ENCODE results near the gene CAND2.
"Not testable (repeated sequence)": the region's sequence is repeated elsewhere in the genome, so short reads cannot be mapped to it uniquely, and the experiment has no call there.

CAND2 gene

GRCh38 chr3:12769761-12770160 is 26.7 kb upstream of the CAND2 start:
- in situ Hi-C loops (cut with HindIII; ENCODE audit: low sequenced_read_pairs), result no loop called here

GRCh38 chr3:12771236-12771635 is 25.2 kb upstream of the CAND2 start:
- in situ Hi-C loops (cut with HindIII; ENCODE audit: low sequenced_read_pairs), result no loop called here

GRCh38 chr3:12772462-12772861 is 24.0 kb upstream of the CAND2 start:
- in situ Hi-C loops (cut with HindIII; ENCODE audit: low sequenced_read_pairs), result no loop called here

- in situ Hi-C loops (cut with HindIII; ENCODE audit: low sequenced_read_pairs), result no loop called here
These were observed 23.3 kb upstream of the CAND2 start for GRCh38 chr3:12773030-12773709.

- in situ Hi-C loops (cut with HindIII; ENCODE audit: low sequenced_read_pairs), result no loop called here
These were observed 22.8 kb upstream of the CAND2 start for GRCh38 chr3:12773710-12774086.

- in situ Hi-C loops (cut with HindIII; ENCODE audit: low sequenced_read_pairs), result no loop called here
These were observed 21.9 kb upstream of the CAND2 start for GRCh38 chr3:12774619-12775018.

- in situ Hi-C loops (cut with HindIII; ENCODE audit: low sequenced_read_pairs), result no loop called here
These were observed 21.3 kb upstream of the CAND2 start for GRCh38 chr3:12775226-12775625.

- in situ Hi-C loops (cut with HindIII; ENCODE audit: low sequenced_read_pairs), result not testable (repeated sequence)
These were observed 20.5 kb upstream of the CAND2 start for GRCh38 chr3:12775970-12776369.

GRCh38 chr3:12777171-12777570 is 19.3 kb upstream of the CAND2 start:
- in situ Hi-C loops (cut with HindIII; ENCODE audit: low sequenced_read_pairs), result no loop called here

- in situ Hi-C loops (cut with HindIII; ENCODE audit: low sequenced_read_pairs), result no loop called here
These were observed 15.7 kb upstream of the CAND2 start for GRCh38 chr3:12780751-12781150.

GRCh38 chr3:12782172-12782815 is 14.2 kb upstream of the CAND2 start:
- in situ Hi-C loops (cut with HindIII; ENCODE audit: low sequenced_read_pairs), result no loop called here

GRCh38 chr3:12785096-12785495 is 11.4 kb upstream of the CAND2 start:
- in situ Hi-C loops (cut with HindIII; ENCODE audit: low sequenced_read_pairs), result no loop called here

- in situ Hi-C loops (cut with HindIII; ENCODE audit: low sequenced_read_pairs), result not testable (repeated sequence)
These were observed 9.1 kb upstream of the CAND2 start for GRCh38 chr3:12787346-12787745.

- in situ Hi-C loops (cut with HindIII; ENCODE audit: low sequenced_read_pairs), result not testable (repeated sequence)
These were observed 8.4 kb upstream of the CAND2 start for GRCh38 chr3:12787967-12788690.

GRCh38 chr3:12791430-12791829 is 5.0 kb upstream of the CAND2 start:
- in situ Hi-C loops (cut with HindIII; ENCODE audit: low sequenced_read_pairs), result no loop called here

GRCh38 chr3:12793701-12794100 is 2.8 kb upstream of the CAND2 start:
- in situ Hi-C loops (cut with HindIII; ENCODE audit: low sequenced_read_pairs), result no loop called here

GRCh38 chr3:12797124-12797891 is 828 bp downstream of the CAND2 start:
- in situ Hi-C loops (cut with HindIII; ENCODE audit: low sequenced_read_pairs), result no loop called here

GRCh38 chr3:12797892-12798558 is 1.5 kb downstream of the CAND2 start:
- in situ Hi-C loops (cut with HindIII; ENCODE audit: low sequenced_read_pairs), result no loop called here

- in situ Hi-C loops (cut with HindIII; ENCODE audit: low sequenced_read_pairs), result no loop called here
These were observed 2.2 kb downstream of the CAND2 start for GRCh38 chr3:12798559-12799179.

Data from endothelial cell of hepatic sinusoid (primary cell).